ENCODE measurements around the gene CXCR3. TPM values are rescaled to one million over a fixed set of nuclear protein-coding genes. Genes with fewer than 3 reads are reported as not detected.
"Not testable (repeated sequence)": the region's sequence is repeated elsewhere in the genome, so short reads cannot be mapped to it uniquely, and the experiment has no call there.

CXCR3 gene
- total and polyA plus RNA-seq, 2 of the 13 experiments (the other 11 are each of a cell fraction or from before 2014, with no cell fraction given), result 0.18 TPM; not detected in 1

- TF ChIP-seq, protein P1, sequence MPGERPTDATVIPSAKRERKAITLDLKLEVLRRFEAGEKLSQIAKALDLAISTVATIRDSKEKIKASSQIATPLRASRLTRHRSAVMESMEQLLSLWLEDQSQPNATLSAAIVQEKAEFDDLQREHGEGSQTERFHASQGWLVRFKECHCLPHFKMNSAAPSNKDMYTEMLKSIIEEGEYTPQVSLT (CRISPR knock-in tag; IDR thresholded peaks at IDR 0.05; ENCODE audit: borderline replicate concordance, low read depth), result no peak
- TF ChIP-seq ZNF790 (CRISPR knock-in tag; IDR thresholded peaks at IDR 0.05; ENCODE audit: borderline replicate concordance) (no peak), MYC (CRISPR knock-in tag; IDR thresholded peaks at IDR 0.05; ENCODE audit: borderline replicate concordance) (no peak)
Measured at GRCh38 chrX:71664889-71665491, 46.7 kb upstream of the CXCR3 start (continued).

DNA sequence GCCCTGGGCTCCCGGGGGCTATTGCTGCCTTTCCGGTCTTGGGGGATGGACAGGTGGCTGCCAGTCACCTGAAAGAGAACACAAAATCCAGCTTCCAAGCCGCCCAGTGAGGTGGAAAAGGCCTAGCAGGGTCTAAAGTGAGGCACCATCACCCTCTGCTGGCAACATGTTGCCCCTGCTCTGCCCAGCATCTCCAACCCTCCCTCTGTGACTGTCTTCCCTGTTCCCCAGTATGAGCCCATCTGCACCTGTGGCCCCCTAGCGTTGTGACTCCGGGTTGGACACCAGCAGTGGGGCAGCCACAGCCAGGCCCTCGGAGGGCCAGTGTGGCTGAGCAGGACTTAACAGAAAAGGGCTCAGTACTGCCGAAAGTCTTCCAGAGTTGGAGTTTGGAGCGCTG, 45.9 kb upstream of the CXCR3 start:
- H3K9ac ChIP-seq (ENCODE audit: insufficient read depth, low read depth, low read length); H3K9me3 ChIP-seq (ENCODE audit: low read length); BruUV-seq (replicated peaks); H3K27ac ChIP-seq (ENCODE audit: extremely low read length, insufficient read depth, low read length); in situ Hi-C loops (cut with HindIII; ENCODE audit: extremely low pct_ligation_motif_present, low pct_unique_long_range_greater_than_20kb); H3K4me1 ChIP-seq (ENCODE audit: insufficient read depth, low read length); H2AFZ ChIP-seq (ENCODE audit: low read length); H3K27me3 ChIP-seq (ENCODE audit: control insufficient read depth in 1 of 2, insufficient read depth in 2 of 2, low read length in 2 of 2); H4K20me1 ChIP-seq (ENCODE audit: insufficient read depth, low read length); H3K36me3 ChIP-seq (replicated peaks in 1 of 2; ENCODE audit: control insufficient read depth in 1 of 2, insufficient read depth in 2 of 2, low read length in 2 of 2); H3K4me2 ChIP-seq (ENCODE audit: low read depth, low read length); CTCF ChIA-PET (ENCODE audit: low intra/inter-chr PET ratio, low total read pairs); intact Hi-C loops (cut with micrococcal nuclease; ENCODE audit: unreplicated experiment); H3K79me2 ChIP-seq (ENCODE audit: insufficient read depth, low read length); POLR2A ChIA-PET; H3K4me3 ChIP-seq (replicated peaks in 1 of 3; ENCODE audit: insufficient read depth in 1 of 3, low read depth in 2 of 3, low read length in 3 of 3): not testable (repeated sequence)
- TF ChIP-seq CTCF (CRISPR knock-in tag; IDR thresholded peaks at IDR 0.05) (peak; percentile 67), SMC3 (IDR thresholded peaks at IDR 0.05; ENCODE audit: low read length) (0 out of 2 replicates have a peak, but pooled peaks have one; percentile 2), STAG1 (CRISPR knock-in tag; IDR thresholded peaks at IDR 0.05) (peak; percentile 78)
- DNase-seq (ENCODE audit: low spot score) (peak; percentile 56), FAIRE-seq (peak; percentile 79), ATAC-seq (peak; percentile 96)
- 40% methylated on average over 2 of the region's 8 CpGs for WGBS (ENCODE audit: low lambda C conversion rate)

- H3K4me3 ChIP-seq (replicated peaks in 1 of 3; ENCODE audit: insufficient read depth in 1 of 3, low read depth in 2 of 3, low read length in 3 of 3); H2AFZ ChIP-seq (ENCODE audit: low read length); H3K27me3 ChIP-seq (ENCODE audit: control insufficient read depth in 1 of 2, insufficient read depth in 2 of 2, low read length in 2 of 2); DNase-seq (ENCODE audit: low spot score); FAIRE-seq; POLR2A ChIA-PET; ATAC-seq; H3K4me1 ChIP-seq (ENCODE audit: insufficient read depth, low read length); intact Hi-C loops (cut with micrococcal nuclease; ENCODE audit: unreplicated experiment); H3K9ac ChIP-seq (ENCODE audit: insufficient read depth, low read depth, low read length); in situ Hi-C loops (cut with HindIII; ENCODE audit: extremely low pct_ligation_motif_present, low pct_unique_long_range_greater_than_20kb); H3K36me3 ChIP-seq (replicated peaks in 1 of 2; ENCODE audit: control insufficient read depth in 1 of 2, insufficient read depth in 2 of 2, low read length in 2 of 2); H3K4me2 ChIP-seq (ENCODE audit: low read depth, low read length); H3K79me2 ChIP-seq (ENCODE audit: insufficient read depth, low read length); BruUV-seq (replicated peaks); H4K20me1 ChIP-seq (ENCODE audit: insufficient read depth, low read length); H3K27ac ChIP-seq (ENCODE audit: extremely low read length, insufficient read depth, low read length); H3K9me3 ChIP-seq (ENCODE audit: low read length); CTCF ChIA-PET (ENCODE audit: low intra/inter-chr PET ratio, low total read pairs): not testable (repeated sequence)
- 0% methylated on average over 1 of the region's 8 CpGs for WGBS (ENCODE audit: low lambda C conversion rate)
Measured at GRCh38 chrX:71663238-71663637, 44.9 kb upstream of the CXCR3 start.

- H3K4me2 ChIP-seq (ENCODE audit: low read depth, low read length); FAIRE-seq; intact Hi-C loops (cut with micrococcal nuclease; ENCODE audit: unreplicated experiment); H3K27me3 ChIP-seq (ENCODE audit: control insufficient read depth in 1 of 2, insufficient read depth in 2 of 2, low read length in 2 of 2); H3K4me1 ChIP-seq (ENCODE audit: insufficient read depth, low read length); H3K9me3 ChIP-seq (ENCODE audit: low read length); POLR2A ChIA-PET; BruUV-seq (replicated peaks); H3K36me3 ChIP-seq (replicated peaks in 1 of 2; ENCODE audit: control insufficient read depth in 1 of 2, insufficient read depth in 2 of 2, low read length in 2 of 2); in situ Hi-C loops (cut with HindIII; ENCODE audit: extremely low pct_ligation_motif_present, low pct_unique_long_range_greater_than_20kb); ATAC-seq; H3K79me2 ChIP-seq (ENCODE audit: insufficient read depth, low read length); H3K27ac ChIP-seq (ENCODE audit: extremely low read length, insufficient read depth, low read length); CTCF ChIA-PET (ENCODE audit: low intra/inter-chr PET ratio, low total read pairs); H3K4me3 ChIP-seq (replicated peaks in 1 of 3; ENCODE audit: insufficient read depth in 1 of 3, low read depth in 2 of 3, low read length in 3 of 3); H4K20me1 ChIP-seq (ENCODE audit: insufficient read depth, low read length); DNase-seq (ENCODE audit: low spot score); H3K9ac ChIP-seq (ENCODE audit: insufficient read depth, low read depth, low read length); H2AFZ ChIP-seq (ENCODE audit: low read length): not testable (repeated sequence)
- WGBS (ENCODE audit: low lambda C conversion rate), result 33% methylated on average over 3 of the region's 11 CpGs
Measured at GRCh38 chrX:71662654-71663053, 44.3 kb upstream of the CXCR3 start.

All from HepG2 (cell line).